DND-41 (cell line): ENCODE measurements around the gene SNAPC3.

Experiments
- ATAC-seq: fragments of 200-7000 bp; cut with Tn5 transposase; 3 replicates; pipeline ENCODE4 v1.9.1; 2021; ENCODE audit warnings: low read depth; ENCODE audit not compliant: insufficient read depth
- DNase-seq: peaks from one replicate; pipeline ENCODE4 v3.0.0-alpha.2; 2020
- H2AFZ ChIP-seq: 2 replicates; pipeline ENCODE4 v1.6.0; 2012; ENCODE audit warnings: low read depth, low read length
- H3K27ac ChIP-seq: 2 replicates; pipeline ENCODE4 v1.5.1; 2012; ENCODE audit warnings: low read length, inconsistent platforms
- H3K27me3 ChIP-seq: fragments of 200-600 bp; sonication (generic); 2 replicates; pipeline ENCODE4 v1.6.0; 2012; ENCODE audit warnings: low read length, mild to moderate bottlenecking, inconsistent platforms; ENCODE audit not compliant: insufficient read depth, poor library complexity
- H3K36me3 ChIP-seq: 2 replicates; pipeline ENCODE4 v1.5.1; 2012; ENCODE audit warnings: low read length, inconsistent platforms; ENCODE audit not compliant: insufficient read depth
- H3K4me1 ChIP-seq: 2 replicates; pipeline ENCODE4 v1.5.1; 2012; ENCODE audit warnings: mild to moderate bottlenecking, low read length; ENCODE audit not compliant: insufficient read depth
- H3K4me2 ChIP-seq: 2 replicates; pipeline ENCODE4 v1.6.0; 2012; ENCODE audit warnings: mild to moderate bottlenecking, moderate library complexity, low read length, inconsistent platforms; ENCODE audit not compliant: insufficient read depth
- H3K4me3 ChIP-seq, 2 experiments: fragments of 200-600 bp in 1 of 2; shearing (Covaris generic) in 1 of 2; 2 replicates each; pipeline ENCODE4 v1.5.1; 2012 to 2016; ENCODE audit warnings: inconsistent platforms in 2 of 2, low read length in 2 of 2, mild to moderate bottlenecking in 2 of 2, low read depth in 1 of 2, moderate library complexity in 1 of 2
- H3K79me2 ChIP-seq: 2 replicates; pipeline ENCODE4 v1.6.0; 2012; ENCODE audit warnings: low read length, inconsistent platforms; ENCODE audit not compliant: insufficient read depth
- H3K9ac ChIP-seq: 2 replicates; pipeline ENCODE4 v1.6.0; 2012; ENCODE audit warnings: low read depth, mild to moderate bottlenecking, inconsistent platforms, low read length, moderate library complexity
- H3K9me3 ChIP-seq: 2 replicates; pipeline ENCODE4 v1.5.1; 2012; ENCODE audit warnings: low read length, moderate library complexity, mild to moderate bottlenecking, inconsistent platforms; ENCODE audit not compliant: insufficient read depth, severe bottlenecking
- H4K20me1 ChIP-seq: 2 replicates; pipeline ENCODE4 v1.6.0; 2012; ENCODE audit warnings: low read length; ENCODE audit not compliant: insufficient read depth
- CTCF ChIP-seq: IDR thresholded peaks from 2 replicates; pipeline ENCODE4 v1.5.1; 2012; ENCODE audit warnings: borderline replicate concordance, low read length, moderate library complexity, mild to moderate bottlenecking; ENCODE audit not compliant: poor library complexity, severe bottlenecking; ENCODE audit errors: extremely low read depth
- EZH2 ChIP-seq: IDR thresholded peaks from 3 replicates; pipeline ENCODE4 v1.6.1; 2012; ENCODE audit warnings: borderline replicate concordance, low read depth, mild to moderate bottlenecking, moderate library complexity, low read length, inconsistent platforms; ENCODE audit not compliant: severe bottlenecking

SNAPC3 gene

GRCh38 chr9:15468145-15468544 is 45.5 kb downstream of the SNAPC3 start:
- TF ChIP-seq CTCF = no peak
- no peak for TF ChIP-seq EZH2
- H3K4me3 ChIP-seq = no peak overlapping the region
- H3K27ac ChIP-seq = no peak overlapping the region
- no peaks in the 10 kb centered on the region for H3K9me3 ChIP-seq
- H3K4me2 ChIP-seq = no peak overlapping the region
- H3K79me2 ChIP-seq = no peaks in the 10 kb centered on the region
- H2AFZ ChIP-seq = no peak overlapping the region
- ATAC-seq (no peak), DNase-seq (no peak)
- no peaks in the 10 kb centered on the region for H3K4me1 ChIP-seq
- no peaks in the 10 kb centered on the region for H4K20me1 ChIP-seq
- H3K9ac ChIP-seq = no peak overlapping the region
- H3K36me3 ChIP-seq = peaks cover 86% of the 10 kb centered on the region
- no peaks in the 10 kb centered on the region for H3K27me3 ChIP-seq

GRCh38 chr9:15469406-15469805 is 46.7 kb downstream of the SNAPC3 start:
- Histone ChIP-seq H2AFZ (no peak overlapping the region), H3K4me2 (no peak overlapping the region), H3K4me1 (no peaks in the 10 kb centered on the region), H3K27me3 (no peaks in the 10 kb centered on the region), H4K20me1 (no peaks in the 10 kb centered on the region; the same call in 1 of the 2 replicates), H3K79me2 (no peaks in the 10 kb centered on the region), H3K4me3 (no peak overlapping the region), H3K9me3 (no peaks in the 10 kb centered on the region), H3K9ac (no peak overlapping the region), H3K27ac (no peak overlapping the region), H3K36me3 (peaks cover 92% of the 10 kb centered on the region)
- ATAC-seq (no peak), DNase-seq (no peak)
- no peak for TF ChIP-seq CTCF
- TF ChIP-seq EZH2 = no peak

- Histone ChIP-seq H3K9me3 (no peaks in the 10 kb centered on the region), H3K36me3 (peaks cover 92% of the 10 kb centered on the region), H4K20me1 (no peaks in the 10 kb centered on the region; the same call in 1 of the 2 replicates), H3K9ac (no peak overlapping the region), H3K27ac (no peak overlapping the region), H3K4me1 (no peaks in the 10 kb centered on the region), H3K4me2 (no peak overlapping the region), H3K79me2 (no peaks in the 10 kb centered on the region), H3K27me3 (no peaks in the 10 kb centered on the region), H3K4me3 (no peak overlapping the region), H2AFZ (no peak overlapping the region)
- ATAC-seq = no peak
- DNase-seq = no peak
- TF ChIP-seq CTCF (no peak), EZH2 (no peak)
These were observed 47.2 kb downstream of the SNAPC3 start for GRCh38 chr9:15469862-15470261.
